Prostate gland (tissue), 2 donors: ENCODE results near the gene RGSL1.

Source experiments
- POLR2A ChIP-seq: fragments of 450-650 bp; IDR thresholded peaks from one replicate; pipeline ENCODE4 v1.6.1; 2016; ENCODE audit warnings: antibody characterized with exemption, mild to moderate bottlenecking
- TF ChIP-seq, protein P1 (sequence below), 4 experiments: fragments of 200-600 bp in 2 of 4; fragments of 450-650 bp in 2 of 4; sonication (generic) in 2 of 4; IDR thresholded peaks; 1 replicate in 3 of 4; 2 replicates in 1 of 4; pipeline ENCODE4 v1.5.1; 2016 to 2019; ENCODE audit warnings: antibody characterized with exemption in 4 of 4, mild to moderate bottlenecking in 2 of 4, moderate library complexity in 2 of 4

DNA sequence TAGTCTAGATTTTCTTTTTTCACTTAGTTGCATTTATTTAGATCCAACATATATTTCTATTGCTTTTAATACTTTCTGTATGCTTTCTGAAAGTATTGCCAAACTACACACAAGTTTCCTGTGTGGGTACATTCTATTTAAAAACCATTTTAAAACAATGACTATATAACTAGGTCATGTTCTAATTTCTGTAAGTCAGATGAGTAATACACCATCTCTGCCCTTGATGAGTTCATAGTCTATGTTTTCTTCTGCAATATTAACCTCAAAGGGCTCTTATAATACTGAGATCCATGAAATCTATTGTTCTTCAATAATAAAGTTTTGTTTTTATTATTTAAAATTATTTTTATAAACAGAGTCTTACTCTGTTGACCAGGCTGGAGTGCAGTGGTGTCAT, 70.8 kb downstream of the RGSL1 start:
- TF ChIP-seq POLR2A: no peak
- TF ChIP-seq, protein P1, sequence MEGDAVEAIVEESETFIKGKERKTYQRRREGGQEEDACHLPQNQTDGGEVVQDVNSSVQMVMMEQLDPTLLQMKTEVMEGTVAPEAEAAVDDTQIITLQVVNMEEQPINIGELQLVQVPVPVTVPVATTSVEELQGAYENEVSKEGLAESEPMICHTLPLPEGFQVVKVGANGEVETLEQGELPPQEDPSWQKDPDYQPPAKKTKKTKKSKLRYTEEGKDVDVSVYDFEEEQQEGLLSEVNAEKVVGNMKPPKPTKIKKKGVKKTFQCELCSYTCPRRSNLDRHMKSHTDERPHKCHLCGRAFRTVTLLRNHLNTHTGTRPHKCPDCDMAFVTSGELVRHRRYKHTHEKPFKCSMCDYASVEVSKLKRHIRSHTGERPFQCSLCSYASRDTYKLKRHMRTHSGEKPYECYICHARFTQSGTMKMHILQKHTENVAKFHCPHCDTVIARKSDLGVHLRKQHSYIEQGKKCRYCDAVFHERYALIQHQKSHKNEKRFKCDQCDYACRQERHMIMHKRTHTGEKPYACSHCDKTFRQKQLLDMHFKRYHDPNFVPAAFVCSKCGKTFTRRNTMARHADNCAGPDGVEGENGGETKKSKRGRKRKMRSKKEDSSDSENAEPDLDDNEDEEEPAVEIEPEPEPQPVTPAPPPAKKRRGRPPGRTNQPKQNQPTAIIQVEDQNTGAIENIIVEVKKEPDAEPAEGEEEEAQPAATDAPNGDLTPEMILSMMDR (IDR thresholded peaks at IDR 0.05): no peak
